Chondrocyte (in vitro differentiated cells): ENCODE results near the gene TMEM243. TPM values are rescaled to one million over a fixed set of nuclear protein-coding genes. Genes with fewer than 3 reads are reported as not detected.

ENCODE experiments used
- DNase-seq: peaks from one replicate; pipeline ENCODE4 v3.0.0; 2021; ENCODE audit warnings: mixed read lengths, low spot score
- H3K27ac Mint-ChIP-seq: one replicate; pipeline ENCODE4 v1.8.0; 2021; ENCODE audit warnings: mild to moderate bottlenecking, moderate library complexity, mixed read lengths; ENCODE audit not compliant: unreplicated experiment
- H3K27me3 Mint-ChIP-seq: 2 replicates; pipeline ENCODE4 v1.8.0; 2021; ENCODE audit warnings: low read depth, mixed read lengths
- H3K36me3 Mint-ChIP-seq: 2 replicates; pipeline ENCODE4 v1.8.0; 2021; ENCODE audit warnings: low read depth, mixed read lengths
- H3K4me1 Mint-ChIP-seq: 2 replicates; pipeline ENCODE4 v1.8.0; 2021; ENCODE audit warnings: low read depth, mild to moderate bottlenecking, mixed read lengths
- H3K4me3 Mint-ChIP-seq: one replicate; pipeline ENCODE4 v1.8.0; 2021; ENCODE audit warnings: mild to moderate bottlenecking, moderate library complexity, mixed read lengths; ENCODE audit not compliant: unreplicated experiment
- H3K9me3 Mint-ChIP-seq: 2 replicates; pipeline ENCODE4 v1.8.0; 2021; ENCODE audit warnings: low read depth, mixed read lengths
- total RNA-seq: library from RNA; stranded (reverse); gene quantifications from 3 replicates; pipeline ENCODE4 v1.2.1, GENCODE V29; 2021
- TF ChIP-seq, protein P1 (sequence below): fragments of 200-600 bp; sonication (generic); IDR thresholded peaks from 2 replicates; pipeline ENCODE4 v1.5.0; 2021; ENCODE audit warnings: antibody characterized with exemption, mild to moderate bottlenecking, moderate library complexity

TMEM243 gene
- total RNA-seq, 1 donor from 2014 or later, result 22.5 TPM

DNA sequence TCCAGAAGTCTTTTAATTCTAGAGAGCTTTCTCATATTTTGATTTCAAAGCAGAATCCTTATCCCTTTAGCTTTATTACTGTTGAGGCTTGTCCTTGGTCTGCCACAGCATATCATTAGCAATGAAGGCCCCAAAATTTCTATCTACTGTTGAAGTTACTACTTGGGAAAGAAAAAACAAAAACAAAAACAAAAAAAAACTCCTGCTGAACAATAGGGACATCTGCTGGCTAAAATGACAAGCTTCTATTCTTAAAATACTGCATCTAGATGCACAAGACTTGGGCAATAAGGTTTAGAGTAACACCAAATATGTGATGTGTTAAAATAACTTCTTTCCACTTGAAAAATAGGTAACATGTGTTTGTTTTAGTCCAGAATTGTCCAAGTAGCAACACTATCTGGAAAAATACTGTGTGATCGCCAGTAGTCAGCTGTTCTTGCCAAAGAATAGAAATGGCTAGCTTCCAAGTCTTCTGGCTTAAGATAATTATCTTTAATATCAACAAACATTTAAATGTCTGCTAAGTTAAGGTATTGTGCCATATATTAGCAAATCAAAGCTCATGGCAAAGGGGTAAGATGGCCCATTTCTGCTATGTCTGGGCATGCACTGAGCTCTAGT is 71.1 kb downstream of the TMEM243 start:
- TF ChIP-seq, protein P1, sequence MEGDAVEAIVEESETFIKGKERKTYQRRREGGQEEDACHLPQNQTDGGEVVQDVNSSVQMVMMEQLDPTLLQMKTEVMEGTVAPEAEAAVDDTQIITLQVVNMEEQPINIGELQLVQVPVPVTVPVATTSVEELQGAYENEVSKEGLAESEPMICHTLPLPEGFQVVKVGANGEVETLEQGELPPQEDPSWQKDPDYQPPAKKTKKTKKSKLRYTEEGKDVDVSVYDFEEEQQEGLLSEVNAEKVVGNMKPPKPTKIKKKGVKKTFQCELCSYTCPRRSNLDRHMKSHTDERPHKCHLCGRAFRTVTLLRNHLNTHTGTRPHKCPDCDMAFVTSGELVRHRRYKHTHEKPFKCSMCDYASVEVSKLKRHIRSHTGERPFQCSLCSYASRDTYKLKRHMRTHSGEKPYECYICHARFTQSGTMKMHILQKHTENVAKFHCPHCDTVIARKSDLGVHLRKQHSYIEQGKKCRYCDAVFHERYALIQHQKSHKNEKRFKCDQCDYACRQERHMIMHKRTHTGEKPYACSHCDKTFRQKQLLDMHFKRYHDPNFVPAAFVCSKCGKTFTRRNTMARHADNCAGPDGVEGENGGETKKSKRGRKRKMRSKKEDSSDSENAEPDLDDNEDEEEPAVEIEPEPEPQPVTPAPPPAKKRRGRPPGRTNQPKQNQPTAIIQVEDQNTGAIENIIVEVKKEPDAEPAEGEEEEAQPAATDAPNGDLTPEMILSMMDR, result peak; percentile 84
- peaks cover 9% of the 10 kb centered on the region for H3K4me1 Mint-ChIP-seq
- H3K4me3 Mint-ChIP-seq, result no peak overlapping the region
- no peaks in the 10 kb centered on the region for H3K9me3 Mint-ChIP-seq
- H3K36me3 Mint-ChIP-seq, result no peaks in the 10 kb centered on the region
- H3K27me3 Mint-ChIP-seq, result peaks cover 4% of the 10 kb centered on the region
- no peak for DNase-seq
- no peak overlapping the region for H3K27ac Mint-ChIP-seq

DNA sequence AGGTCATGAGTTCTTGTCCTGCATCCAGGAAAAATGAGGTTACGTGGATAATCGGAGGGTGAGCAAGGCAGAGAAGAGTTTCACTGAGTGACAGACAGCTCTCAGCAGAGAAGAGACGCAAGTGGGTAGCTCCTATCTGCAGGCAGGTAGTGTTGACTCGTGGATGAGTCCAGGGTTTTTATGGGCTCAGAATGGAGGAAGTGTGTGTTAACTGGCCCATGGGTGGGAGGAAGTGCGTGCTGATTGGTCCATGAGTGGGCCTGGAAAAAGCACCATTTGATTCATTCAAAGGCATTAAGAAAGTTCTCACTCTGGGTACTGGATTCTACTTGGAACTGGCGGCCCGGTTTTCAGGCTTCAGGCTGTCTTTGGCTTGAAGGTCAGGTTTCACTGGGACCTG is 72.0 kb downstream of the TMEM243 start:
- Mint-ChIP-seq H3K4me3 (no peak overlapping the region), H3K27ac (no peak overlapping the region), H3K36me3 (no peaks in the 10 kb centered on the region), H3K27me3 (peaks cover 4% of the 10 kb centered on the region), H3K9me3 (no peaks in the 10 kb centered on the region), H3K4me1 (peaks cover 9% of the 10 kb centered on the region)
- no peak for DNase-seq
- TF ChIP-seq, protein P1, result no peak

DNA sequence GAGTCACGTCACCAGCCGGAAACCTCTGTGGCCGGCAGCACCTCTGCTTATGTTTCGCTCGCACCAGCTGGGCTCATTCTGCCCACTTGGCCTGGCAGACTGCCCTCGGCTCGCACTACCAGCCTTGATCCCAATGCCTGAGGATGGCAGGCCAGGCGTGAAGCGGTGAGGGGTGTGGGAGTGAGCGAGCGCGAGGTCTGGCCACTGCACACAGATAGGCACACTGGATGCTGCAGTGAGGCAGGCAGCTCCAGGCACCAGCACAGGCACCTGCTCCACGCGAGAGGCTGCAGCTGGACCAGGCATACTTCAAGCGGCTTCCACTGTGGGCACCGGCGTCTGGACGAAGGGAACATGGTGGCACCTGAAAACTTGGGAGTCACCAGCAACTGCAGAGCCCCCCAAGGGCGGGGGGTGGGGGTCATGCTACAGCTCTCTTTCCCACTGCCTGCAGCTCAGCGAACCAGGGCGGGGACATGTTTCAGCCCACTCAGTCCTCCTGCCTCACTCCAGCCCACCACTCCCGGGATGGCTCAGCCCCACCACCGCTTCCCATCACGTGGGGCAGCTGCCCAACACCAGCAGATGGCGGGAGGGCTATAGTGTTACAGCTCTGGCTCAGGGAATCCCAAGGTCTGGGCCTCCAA is 72.7 kb downstream of the TMEM243 start:
- H3K9me3 Mint-ChIP-seq, result no peaks in the 10 kb centered on the region
- peak; percentile 86 for DNase-seq
- H3K27ac Mint-ChIP-seq, result no peak overlapping the region
- H3K36me3 Mint-ChIP-seq, result no peaks in the 10 kb centered on the region
- H3K4me3 Mint-ChIP-seq, result no peak overlapping the region
- TF ChIP-seq, protein P1, result no peak
- peaks cover 9% of the 10 kb centered on the region for H3K4me1 Mint-ChIP-seq
- peaks cover 4% of the 10 kb centered on the region for H3K27me3 Mint-ChIP-seq

Other genes starting within 250 kb of the TMEM243 start
- 15.8 to 22.9 TPM (median 16.9 TPM) in 3 replicates for gene ELAPOR2, start 160.1 kb downstream of the TMEM243 start, total RNA-seq
- 55.6 to 82.8 TPM (median 56.8 TPM) in 3 replicates for gene DMTF1, start 67.3 kb downstream of the TMEM243 start, total RNA-seq
- 10.9 to 21.4 TPM (median 12.6 TPM) in 3 replicates for gene CROT, start 125.9 kb upstream of the TMEM243 start, total RNA-seq